ENCODE data around the gene GALNT14.

- TF ChIP-seq GATA3 (IDR thresholded peaks at IDR 0.05; ENCODE audit: low read depth, low read length): peak; percentile 79
- TF ChIP-seq GATA2 (IDR thresholded peaks at IDR 0.05; ENCODE audit: low read depth, low read length): peak; percentile 93
These were observed 148.5 kb downstream of the GALNT14 start for GRCh38 chr2:30989746-30990145.
